ENCODE results near the gene RSKR. TPM values are rescaled to one million over a fixed set of nuclear protein-coding genes. Genes with fewer than 3 reads are reported as not detected.
A peak's percentile ranks its signal among the peaks of the same experiment; 100 is the strongest.

RSKR gene
- total and polyA plus RNA-seq, 9 of the 15 experiments (the other 6 are each of a cell fraction or from before 2014, with no cell fraction given) = 1.4 to 42.3 (median 16.2) TPM

DNA sequence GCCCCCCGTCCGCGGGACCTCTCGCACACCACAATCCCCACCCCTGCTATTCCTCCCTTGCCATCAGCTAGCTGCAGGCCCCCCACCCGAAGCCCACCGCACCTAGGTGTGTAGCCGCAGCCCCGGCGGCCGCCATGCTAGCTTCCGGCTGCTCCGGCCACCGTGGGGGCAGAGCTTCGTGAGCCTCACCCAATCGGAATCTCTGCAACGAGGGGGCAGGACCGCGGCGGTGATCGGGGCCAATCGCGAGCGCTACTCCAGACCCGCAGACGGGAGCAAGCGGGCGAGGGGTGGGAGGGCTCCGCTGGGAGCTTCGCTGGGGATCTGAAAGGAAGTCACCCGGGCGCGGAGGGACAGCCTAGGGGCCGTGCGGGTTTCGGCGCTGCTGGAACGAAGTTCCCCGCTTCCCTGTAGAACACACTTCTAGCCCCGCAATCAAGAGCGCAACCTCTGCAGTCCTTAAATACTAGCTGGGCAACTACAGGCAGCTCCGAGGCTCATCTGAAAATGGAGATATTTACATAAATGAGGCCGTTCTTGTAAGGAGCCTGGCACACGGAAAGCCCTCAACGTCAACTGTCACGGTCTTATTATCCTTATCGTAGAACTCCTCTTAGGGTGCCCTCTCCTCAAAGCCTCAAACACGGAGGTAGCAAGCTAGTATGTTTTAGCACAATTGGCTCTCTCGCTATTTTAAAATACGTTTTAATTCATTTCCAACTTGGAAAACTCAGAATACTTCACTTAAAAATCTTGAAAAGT, 42.4 kb downstream of the RSKR start, which contains the start of gene PIGS (continued):
- TF ChIP-seq, protein P1, sequence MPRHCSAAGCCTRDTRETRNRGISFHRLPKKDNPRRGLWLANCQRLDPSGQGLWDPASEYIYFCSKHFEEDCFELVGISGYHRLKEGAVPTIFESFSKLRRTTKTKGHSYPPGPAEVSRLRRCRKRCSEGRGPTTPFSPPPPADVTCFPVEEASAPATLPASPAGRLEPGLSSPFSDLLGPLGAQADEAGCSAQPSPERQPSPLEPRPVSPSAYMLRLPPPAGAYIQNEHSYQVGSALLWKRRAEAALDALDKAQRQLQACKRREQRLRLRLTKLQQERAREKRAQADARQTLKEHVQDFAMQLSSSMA (CRISPR knock-in tag; IDR thresholded peaks at IDR 0.05) = no peak
- TF ChIP-seq MYNN (IDR thresholded peaks at IDR 0.05) = 0 out of 2 replicates have a peak, but pooled peaks have one; percentile 44
- TF ChIP-seq MYNN (CRISPR knock-in tag; IDR thresholded peaks at IDR 0.05) = no peak
- TF ChIP-seq, protein P2, sequence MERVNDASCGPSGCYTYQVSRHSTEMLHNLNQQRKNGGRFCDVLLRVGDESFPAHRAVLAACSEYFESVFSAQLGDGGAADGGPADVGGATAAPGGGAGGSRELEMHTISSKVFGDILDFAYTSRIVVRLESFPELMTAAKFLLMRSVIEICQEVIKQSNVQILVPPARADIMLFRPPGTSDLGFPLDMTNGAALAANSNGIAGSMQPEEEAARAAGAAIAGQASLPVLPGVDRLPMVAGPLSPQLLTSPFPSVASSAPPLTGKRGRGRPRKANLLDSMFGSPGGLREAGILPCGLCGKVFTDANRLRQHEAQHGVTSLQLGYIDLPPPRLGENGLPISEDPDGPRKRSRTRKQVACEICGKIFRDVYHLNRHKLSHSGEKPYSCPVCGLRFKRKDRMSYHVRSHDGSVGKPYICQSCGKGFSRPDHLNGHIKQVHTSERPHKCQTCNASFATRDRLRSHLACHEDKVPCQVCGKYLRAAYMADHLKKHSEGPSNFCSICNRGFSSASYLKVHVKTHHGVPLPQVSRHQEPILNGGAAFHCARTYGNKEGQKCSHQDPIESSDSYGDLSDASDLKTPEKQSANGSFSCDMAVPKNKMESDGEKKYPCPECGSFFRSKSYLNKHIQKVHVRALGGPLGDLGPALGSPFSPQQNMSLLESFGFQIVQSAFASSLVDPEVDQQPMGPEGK (CRISPR knock-in tag; IDR thresholded peaks at IDR 0.05; ENCODE audit: borderline replicate concordance) = no peak
- peak; percentile 95 for TF ChIP-seq POLR2G (IDR thresholded peaks at IDR 0.05; ENCODE audit: low read depth, low read length)
- TF ChIP-seq, protein P3, sequence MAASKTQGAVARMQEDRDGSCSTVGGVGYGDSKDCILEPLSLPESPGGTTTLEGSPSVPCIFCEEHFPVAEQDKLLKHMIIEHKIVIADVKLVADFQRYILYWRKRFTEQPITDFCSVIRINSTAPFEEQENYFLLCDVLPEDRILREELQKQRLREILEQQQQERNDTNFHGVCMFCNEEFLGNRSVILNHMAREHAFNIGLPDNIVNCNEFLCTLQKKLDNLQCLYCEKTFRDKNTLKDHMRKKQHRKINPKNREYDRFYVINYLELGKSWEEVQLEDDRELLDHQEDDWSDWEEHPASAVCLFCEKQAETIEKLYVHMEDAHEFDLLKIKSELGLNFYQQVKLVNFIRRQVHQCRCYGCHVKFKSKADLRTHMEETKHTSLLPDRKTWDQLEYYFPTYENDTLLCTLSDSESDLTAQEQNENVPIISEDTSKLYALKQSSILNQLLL (CRISPR knock-in tag; IDR thresholded peaks at IDR 0.05; ENCODE audit: borderline replicate concordance) = no peak
- TF ChIP-seq ZNF431 (CRISPR knock-in tag; IDR thresholded peaks at IDR 0.05) = no peak
- no peak for TF ChIP-seq NR1H2 (CRISPR knock-in tag; IDR thresholded peaks at IDR 0.05)
- TF ChIP-seq CREM (IDR thresholded peaks at IDR 0.05; ENCODE audit: low read depth) = peak; percentile 65
- no peak for TF ChIP-seq PHF20 (IDR thresholded peaks at IDR 0.05; ENCODE audit: partially characterized antibody)
- TF ChIP-seq, protein P4, sequence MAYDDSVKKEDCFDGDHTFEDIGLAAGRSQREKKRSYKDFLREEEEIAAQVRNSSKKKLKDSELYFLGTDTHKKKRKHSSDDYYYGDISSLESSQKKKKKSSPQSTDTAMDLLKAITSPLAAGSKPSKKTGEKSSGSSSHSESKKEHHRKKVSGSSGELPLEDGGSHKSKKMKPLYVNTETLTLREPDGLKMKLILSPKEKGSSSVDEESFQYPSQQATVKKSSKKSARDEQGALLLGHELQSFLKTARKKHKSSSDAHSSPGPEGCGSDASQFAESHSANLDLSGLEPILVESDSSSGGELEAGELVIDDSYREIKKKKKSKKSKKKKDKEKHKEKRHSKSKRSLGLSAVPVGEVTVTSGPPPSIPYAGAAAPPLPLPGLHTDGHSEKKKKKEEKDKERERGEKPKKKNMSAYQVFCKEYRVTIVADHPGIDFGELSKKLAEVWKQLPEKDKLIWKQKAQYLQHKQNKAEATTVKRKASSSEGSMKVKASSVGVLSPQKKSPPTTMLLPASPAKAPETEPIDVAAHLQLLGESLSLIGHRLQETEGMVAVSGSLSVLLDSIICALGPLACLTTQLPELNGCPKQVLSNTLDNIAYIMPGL (CRISPR knock-in tag; IDR thresholded peaks at IDR 0.05) = peak; percentile 70; the same call in 1 of the 2 replicates
- TF ChIP-seq ERF (CRISPR knock-in tag; IDR thresholded peaks at IDR 0.05) = no peak
- TF ChIP-seq, protein P5, sequence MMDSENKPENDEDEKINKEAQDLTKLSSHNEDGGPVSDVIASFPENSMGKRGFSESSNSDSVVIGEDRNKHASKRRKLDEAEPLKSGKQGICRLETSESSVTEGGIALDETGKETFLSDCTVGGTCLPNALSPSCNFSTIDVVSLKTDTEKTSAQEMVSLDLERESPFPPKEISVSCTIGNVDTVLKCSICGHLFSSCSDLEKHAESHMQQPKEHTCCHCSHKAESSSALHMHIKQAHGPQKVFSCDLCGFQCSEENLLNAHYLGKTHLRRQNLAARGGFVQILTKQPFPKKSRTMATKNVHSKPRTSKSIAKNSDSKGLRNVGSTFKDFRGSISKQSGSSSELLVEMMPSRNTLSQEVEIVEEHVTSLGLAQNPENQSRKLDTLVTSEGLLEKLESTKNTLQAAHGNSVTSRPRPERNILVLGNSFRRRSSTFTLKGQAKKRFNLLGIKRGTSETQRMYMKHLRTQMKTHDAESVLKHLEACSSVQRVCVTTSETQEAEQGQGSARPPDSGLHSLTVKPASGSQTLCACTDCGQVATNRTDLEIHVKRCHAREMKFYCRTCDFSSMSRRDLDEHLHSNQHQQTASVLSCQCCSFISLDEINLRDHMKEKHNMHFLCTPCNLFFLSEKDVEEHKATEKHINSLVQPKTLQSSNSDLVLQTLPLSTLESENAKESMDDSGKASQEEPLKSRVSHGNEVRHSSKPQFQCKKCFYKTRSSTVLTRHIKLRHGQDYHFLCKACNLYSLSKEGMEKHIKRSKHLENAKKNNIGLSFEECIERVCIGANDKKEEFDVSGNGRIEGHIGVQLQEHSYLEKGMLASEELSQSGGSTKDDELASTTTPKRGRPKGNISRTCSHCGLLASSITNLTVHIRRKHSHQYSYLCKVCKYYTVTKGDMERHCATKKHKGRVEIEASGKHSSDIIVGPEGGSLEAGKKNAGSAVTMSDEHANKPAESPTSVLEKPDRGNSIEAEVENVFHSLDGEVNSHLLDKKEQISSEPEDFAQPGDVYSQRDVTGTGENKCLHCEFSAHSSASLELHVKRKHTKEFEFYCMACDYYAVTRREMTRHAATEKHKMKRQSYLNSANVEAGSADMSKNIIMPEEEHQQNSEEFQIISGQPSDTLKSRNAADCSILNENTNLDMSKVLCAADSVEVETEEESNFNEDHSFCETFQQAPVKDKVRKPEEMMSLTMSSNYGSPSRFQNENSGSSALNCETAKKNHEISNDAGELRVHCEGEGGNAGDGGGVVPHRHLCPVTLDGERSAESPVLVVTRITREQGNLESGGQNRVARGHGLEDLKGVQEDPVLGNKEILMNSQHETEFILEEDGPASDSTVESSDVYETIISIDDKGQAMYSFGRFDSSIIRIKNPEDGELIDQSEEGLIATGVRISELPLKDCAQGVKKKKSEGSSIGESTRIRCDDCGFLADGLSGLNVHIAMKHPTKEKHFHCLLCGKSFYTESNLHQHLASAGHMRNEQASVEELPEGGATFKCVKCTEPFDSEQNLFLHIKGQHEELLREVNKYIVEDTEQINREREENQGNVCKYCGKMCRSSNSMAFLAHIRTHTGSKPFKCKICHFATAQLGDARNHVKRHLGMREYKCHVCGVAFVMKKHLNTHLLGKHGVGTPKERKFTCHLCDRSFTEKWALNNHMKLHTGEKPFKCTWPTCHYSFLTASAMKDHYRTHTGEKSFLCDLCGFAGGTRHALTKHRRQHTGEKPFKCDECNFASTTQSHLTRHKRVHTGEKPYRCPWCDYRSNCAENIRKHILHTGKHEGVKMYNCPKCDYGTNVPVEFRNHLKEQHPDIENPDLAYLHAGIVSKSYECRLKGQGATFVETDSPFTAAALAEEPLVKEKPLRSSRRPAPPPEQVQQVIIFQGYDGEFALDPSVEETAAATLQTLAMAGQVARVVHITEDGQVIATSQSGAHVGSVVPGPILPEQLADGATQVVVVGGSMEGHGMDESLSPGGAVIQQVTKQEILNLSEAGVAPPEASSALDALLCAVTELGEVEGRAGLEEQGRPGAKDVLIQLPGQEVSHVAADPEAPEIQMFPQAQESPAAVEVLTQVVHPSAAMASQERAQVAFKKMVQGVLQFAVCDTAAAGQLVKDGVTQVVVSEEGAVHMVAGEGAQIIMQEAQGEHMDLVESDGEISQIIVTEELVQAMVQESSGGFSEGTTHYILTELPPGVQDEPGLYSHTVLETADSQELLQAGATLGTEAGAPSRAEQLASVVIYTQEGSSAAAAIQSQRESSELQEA (IDR thresholded peaks at IDR 0.05; ENCODE audit: low read depth) = no peak
- TF ChIP-seq KAT8 (IDR thresholded peaks at IDR 0.05; ENCODE audit: low read depth) = no peak

Measured in K562 (cell line).